H9 (cell line): Measurements from ENCODE around the gene SWT1. TPM values are rescaled to one million over a fixed set of nuclear protein-coding genes. Genes with fewer than 3 reads are reported as not detected.

ENCODE experiments used
- DNase-seq: peaks from one replicate; pipeline ENCODE4 v3.0.0-alpha.2; 2017
- H2AFZ ChIP-seq: one replicate; pipeline ENCODE4 v1.6.1; 2013; ENCODE audit warnings: mild to moderate bottlenecking, low read length, control low read depth, moderate library complexity
- H2AK5ac ChIP-seq: 2 replicates; pipeline ENCODE4 v1.6.1; 2013; ENCODE audit warnings: low read length, control low read depth, mixed read lengths; ENCODE audit not compliant: insufficient read length
- H2BK120ac ChIP-seq: one replicate; pipeline ENCODE4 v1.6.1; 2013; ENCODE audit warnings: low read depth, mild to moderate bottlenecking, low read length, control low read depth, inconsistent platforms; ENCODE audit not compliant: poor library complexity, severe bottlenecking
- H2BK12ac ChIP-seq: 2 replicates; pipeline ENCODE4 v1.6.1; 2013; ENCODE audit warnings: low read length, control low read depth, mixed read lengths, low read depth; ENCODE audit not compliant: insufficient read length
- H2BK15ac ChIP-seq: 2 replicates; pipeline ENCODE4 v1.6.1; 2013; ENCODE audit warnings: low read depth, low read length, control low read depth
- H2BK20ac ChIP-seq: one replicate; pipeline ENCODE4 v1.6.1; 2013; ENCODE audit warnings: low read depth, mild to moderate bottlenecking, low read length, control low read depth, inconsistent platforms; ENCODE audit not compliant: poor library complexity, severe bottlenecking
- H2BK5ac ChIP-seq: 2 replicates; pipeline ENCODE4 v1.6.1; 2013; ENCODE audit warnings: low read length, control low read depth, mixed read lengths; ENCODE audit not compliant: insufficient read length
- H3K14ac ChIP-seq: 2 replicates; pipeline ENCODE4 v1.6.1; 2013; ENCODE audit warnings: low read length, control low read depth; ENCODE audit not compliant: insufficient read depth
- H3K18ac ChIP-seq: 2 replicates; pipeline ENCODE4 v1.6.1; 2013; ENCODE audit warnings: low read depth, mild to moderate bottlenecking, mixed read lengths, low read length, control low read depth; ENCODE audit not compliant: insufficient read length
- H3K23ac ChIP-seq: 2 replicates; pipeline ENCODE4 v1.6.1; 2013; ENCODE audit warnings: low read length, control low read depth, mixed read lengths, low read depth; ENCODE audit not compliant: insufficient read length
- H3K23me2 ChIP-seq: 2 replicates; pipeline ENCODE4 v1.6.1; 2013; ENCODE audit warnings: low read depth, mild to moderate bottlenecking, mixed read lengths, low read length, control low read depth; ENCODE audit not compliant: insufficient read length, poor library complexity, severe bottlenecking
- H3K27ac ChIP-seq: 2 replicates; pipeline ENCODE4 v1.5.1; 2013; ENCODE audit warnings: low read length, control low read depth, mixed read lengths, low read depth; ENCODE audit not compliant: insufficient read length
- H3K27me3 ChIP-seq: 2 replicates; pipeline ENCODE4 v1.6.1; 2013; ENCODE audit warnings: low read length, control low read depth, inconsistent platforms; ENCODE audit not compliant: insufficient read depth
- H3K4ac ChIP-seq: 2 replicates; pipeline ENCODE4 v1.6.1; 2013; ENCODE audit warnings: low read depth, mild to moderate bottlenecking, control low read depth, inconsistent platforms, low read length, moderate library complexity
- H3K4me1 ChIP-seq: 2 replicates; pipeline ENCODE4 v1.6.1; 2013; ENCODE audit warnings: low read length, control low read depth, inconsistent platforms; ENCODE audit not compliant: insufficient read depth
- H3K4me2 ChIP-seq: 2 replicates; pipeline ENCODE4 v1.6.1; 2013; ENCODE audit warnings: low read length, control low read depth, mixed read lengths; ENCODE audit not compliant: insufficient read length, insufficient read depth
- H3K56ac ChIP-seq: 2 replicates; pipeline ENCODE4 v1.6.1; 2013; ENCODE audit warnings: low read depth, mild to moderate bottlenecking, mixed read lengths, low read length, control low read depth; ENCODE audit not compliant: insufficient read length
- H3K79me1 ChIP-seq: 2 replicates; pipeline ENCODE4 v1.6.1; 2013; ENCODE audit warnings: low read depth, mild to moderate bottlenecking, moderate library complexity, low read length, control low read depth, inconsistent platforms; ENCODE audit not compliant: insufficient read depth, poor library complexity, severe bottlenecking
- H3K79me2 ChIP-seq: 2 replicates; pipeline ENCODE4 v1.6.1; 2013; ENCODE audit warnings: low read length, control low read depth, inconsistent platforms; ENCODE audit not compliant: insufficient read depth
- H3K9ac ChIP-seq: 2 replicates; pipeline ENCODE4 v1.6.1; 2013; ENCODE audit warnings: low read length, control low read depth, mixed read lengths; ENCODE audit not compliant: insufficient read length; ENCODE audit errors: extremely low read depth
- H3K9me3 ChIP-seq: one replicate; pipeline ENCODE4 v1.6.1; 2013; ENCODE audit warnings: low read depth, low read length, inconsistent platforms; ENCODE audit not compliant: control insufficient read depth
- H3T11ph ChIP-seq: one replicate; pipeline ENCODE4 v1.6.1; 2013; ENCODE audit warnings: mild to moderate bottlenecking, low read length, control low read depth, inconsistent platforms
- H4K20me1 ChIP-seq: one replicate; pipeline ENCODE4 v1.6.1; 2013; ENCODE audit not compliant: control insufficient read depth, insufficient read length, insufficient read depth
- H4K5ac ChIP-seq: 2 replicates; pipeline ENCODE4 v1.6.1; 2013; ENCODE audit warnings: low read depth, mild to moderate bottlenecking, mixed read lengths, low read length, control low read depth; ENCODE audit not compliant: insufficient read length
- H4K8ac ChIP-seq: replicated peaks from 2 replicates; pipeline ENCODE4 v1.6.1; 2013; ENCODE audit warnings: low read length, control low read depth, mixed read lengths, low read depth; ENCODE audit not compliant: insufficient read length
- H4K91ac ChIP-seq: 2 replicates; pipeline ENCODE4 v1.6.1; 2013; ENCODE audit warnings: low read depth, mild to moderate bottlenecking, moderate library complexity, mixed read lengths, low read length, control low read depth; ENCODE audit not compliant: insufficient read length
- H3K27ac Mint-ChIP-seq, 3 experiments: 2 replicates in 2 of 3; 3 replicates in 1 of 3; pipeline ENCODE4 v1.8.0; 2020 to 2021; ENCODE audit warnings: mixed read lengths in 3 of 3, mild to moderate bottlenecking in 1 of 3, moderate library complexity in 1 of 3
- H3K27me3 Mint-ChIP-seq: 2 replicates; pipeline ENCODE4 v1.8.0; 2021; ENCODE audit warnings: low read depth, mild to moderate bottlenecking, moderate library complexity, mixed read lengths
- H3K36me3 Mint-ChIP-seq, 3 experiments: 2 replicates in 2 of 3; 3 replicates in 1 of 3; pipeline ENCODE4 v1.8.0; 2020 to 2021; ENCODE audit warnings: low read depth in 3 of 3, mixed read lengths in 3 of 3; ENCODE audit not compliant: insufficient read depth in 1 of 3
- H3K4me1 Mint-ChIP-seq, 2 experiments: 2 replicates each; pipeline ENCODE4 v1.8.0; 2020; ENCODE audit warnings: mixed read lengths in 2 of 2
- H3K4me3 Mint-ChIP-seq, 2 experiments: 2 replicates in 1 of 2; 3 replicates in 1 of 2; pipeline ENCODE4 v1.8.0; 2020 to 2021; ENCODE audit warnings: mild to moderate bottlenecking in 2 of 2, mixed read lengths in 2 of 2, moderate library complexity in 1 of 2
- H3K9me3 Mint-ChIP-seq, 2 experiments: 2 replicates in 1 of 2; 3 replicates in 1 of 2; pipeline ENCODE4 v1.8.0; 2020; ENCODE audit warnings: mild to moderate bottlenecking in 2 of 2, mixed read lengths in 2 of 2, moderate library complexity in 1 of 2
- CTCF ChIP-seq: fragments of 200-600 bp; sonication (generic); conservative IDR thresholded peaks from 3 replicates; pipeline ENCODE4 v1.8.0; 2021; ENCODE audit warnings: antibody characterized with exemption, mild to moderate bottlenecking
- WGBS: extraction: QIAGEN DNeasy Blood & Tissue Kit; methylation state at CpG from one replicate; pipeline ENCODE4 v1.1.7; 2013; ENCODE audit warnings: missing lambda C conversion rate, low lambda C conversion rate, mixed read lengths; ENCODE audit not compliant: insufficient read length; ENCODE audit errors: extremely low coverage; 5-methylcytosine and 5-hydroxymethylcytosine counted together
- total RNA-seq: library from RNA; stranded (reverse); gene quantifications from 2 replicates; pipeline ENCODE4 v1.2.1, GENCODE V29; 2021

The SWT1 gene
- total RNA-seq, 1 experiment from 2014 or later = 5.2 TPM

- Mint-ChIP-seq H3K4me1 (no peaks in the 10 kb centered on the region), H3K9me3 (peaks cover 5% of the 10 kb centered on the region in 2 experiments; a peak in 4 of 5 replicates), H3K27me3 (no peaks in the 10 kb centered on the region), H3K4me3 (no peak overlapping the region), H3K36me3 (peaks cover 23 to 60% (median 42%) of the 10 kb centered on the region in 3 experiments), H3K27ac (no peak overlapping the region)
- H2BK120ac ChIP-seq = no peak overlapping the region
- H4K5ac ChIP-seq = no peak overlapping the region
- H2BK12ac ChIP-seq = no peak overlapping the region
- H3K4me1 ChIP-seq = no peaks in the 10 kb centered on the region
- H3K9ac ChIP-seq = no peak overlapping the region
- no peaks in the 10 kb centered on the region for H3K9me3 ChIP-seq
- no peak for TF ChIP-seq CTCF
- H3K27ac ChIP-seq = no peak overlapping the region
- no peak overlapping the region for H3T11ph ChIP-seq
- H3K23me2 ChIP-seq = no peaks in the 10 kb centered on the region
- no peak overlapping the region for H4K91ac ChIP-seq
- no peak overlapping the region for H3K4me2 ChIP-seq
- no CpG with 5 or more reads among the region's 1 CpG for WGBS
- DNase-seq = no peak
- H3K23ac ChIP-seq = no peak overlapping the region
- no peak overlapping the region for H3K4ac ChIP-seq
- H3K18ac ChIP-seq = no peak overlapping the region
- H2BK15ac ChIP-seq = no peak overlapping the region
- no peaks in the 10 kb centered on the region for H3K79me1 ChIP-seq
- no peaks in the 10 kb centered on the region for H4K20me1 ChIP-seq
- H3K56ac ChIP-seq = no peak overlapping the region
- no peak overlapping the region for H4K8ac ChIP-seq
- no peak overlapping the region for H3K14ac ChIP-seq
- no peak overlapping the region for H2BK20ac ChIP-seq
- H2AK5ac ChIP-seq = no peak overlapping the region
- no peak overlapping the region for H2AFZ ChIP-seq
- no peaks in the 10 kb centered on the region for H3K27me3 ChIP-seq
- no peak overlapping the region for H2BK5ac ChIP-seq
- no peaks in the 10 kb centered on the region for H3K79me2 ChIP-seq
Observed at GRCh38 chr1:185132534-185132933, 24.4 kb upstream of the SWT1 start.
